Bronchial epithelial cell (primary cell): ENCODE measurements around the gene GDPD2. TPM values are rescaled to one million over a fixed set of nuclear protein-coding genes. Genes with fewer than 3 reads are reported as not detected.

ENCODE experiments used
- DNase-seq: peaks from one replicate; pipeline ENCODE4 v3.0.0-alpha.2; 2010; ENCODE audit warnings: low read depth
- FAIRE-seq: peaks from 2 replicates; lab custom pipeline; 2011; peaks lifted over from hg19 to GRCh38; lab: Jason Lieb, UNC
- H3K27me3 ChIP-seq: 2 replicates; pipeline ENCODE4 v1.5.1; 2011; ENCODE audit warnings: low read length; ENCODE audit not compliant: control insufficient read depth, insufficient read depth
- H3K36me3 ChIP-seq: 2 replicates; pipeline ENCODE4 v1.5.1; 2011; ENCODE audit warnings: low read length; ENCODE audit not compliant: control insufficient read depth, insufficient read depth
- H3K4me3 ChIP-seq: 2 replicates; pipeline ENCODE4 v1.5.1; 2011; ENCODE audit warnings: mild to moderate bottlenecking, low read depth, low read length, control low read depth
- CTCF ChIP-seq: IDR thresholded peaks from 2 replicates; pipeline ENCODE4 v1.5.1; 2011; ENCODE audit warnings: mild to moderate bottlenecking, moderate library complexity, low read length, control low read depth, inconsistent platforms; ENCODE audit not compliant: insufficient read depth, severe bottlenecking
- total RNA-seq: library from RNA; depleted of rRNA; stranded (reverse); fragments of >200 nt; gene quantifications from 2 replicates; pipeline ENCODE4 v1.2.1, GENCODE V29; 2014

The GDPD2 gene
- total RNA-seq, 1 donor from 2014 or later: not detected

DNA sequence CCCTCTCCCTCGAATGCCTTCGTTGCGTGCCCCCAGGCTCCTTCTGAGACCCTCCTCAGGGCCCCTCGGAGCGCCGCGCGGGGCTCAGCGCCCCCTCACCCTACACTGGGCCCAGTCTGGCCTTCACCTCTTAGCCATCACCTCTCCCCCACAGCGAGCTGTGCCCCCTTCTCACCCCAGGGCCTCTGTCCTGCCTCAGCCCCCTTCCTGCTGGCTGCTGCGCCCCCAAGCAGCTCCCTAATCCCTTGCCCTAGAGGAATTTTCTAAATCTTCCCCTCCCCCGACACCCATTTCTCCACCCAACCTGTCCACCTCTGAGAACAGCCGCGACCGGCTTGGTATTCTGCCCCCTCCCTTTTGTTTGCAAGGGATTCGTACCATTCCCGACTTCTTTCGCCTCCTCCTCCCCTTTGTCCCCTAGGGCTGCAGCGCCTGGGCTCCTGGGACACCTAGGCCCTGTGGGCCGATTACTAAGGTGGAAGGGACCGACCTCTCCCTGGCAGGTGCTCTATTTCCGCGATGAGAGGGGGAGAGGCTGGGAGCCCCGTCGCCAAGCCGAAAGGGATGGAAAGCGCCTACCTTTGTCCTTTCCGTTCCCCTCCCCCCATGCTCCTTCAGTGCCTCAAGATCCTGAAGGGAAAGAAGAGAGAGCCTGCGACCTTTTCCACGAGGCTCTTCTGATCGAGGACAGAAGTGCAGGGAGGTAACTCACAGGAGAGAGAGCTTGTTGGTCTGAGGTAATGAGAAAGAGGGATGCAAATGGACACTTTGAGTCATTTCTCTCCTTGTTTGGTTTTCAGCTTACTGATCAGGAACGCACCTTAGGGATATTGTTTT lies 32.5 kb downstream of the GDPD2 start:
- TF ChIP-seq CTCF: no peak
- no peak for FAIRE-seq
- peak overlapping the region; percentile 52 for H3K4me3 ChIP-seq
- peak; percentile 41 for DNase-seq
- H3K36me3 ChIP-seq: no peaks in the 10 kb centered on the region
- H3K27me3 ChIP-seq: no peaks in the 10 kb centered on the region

DNA sequence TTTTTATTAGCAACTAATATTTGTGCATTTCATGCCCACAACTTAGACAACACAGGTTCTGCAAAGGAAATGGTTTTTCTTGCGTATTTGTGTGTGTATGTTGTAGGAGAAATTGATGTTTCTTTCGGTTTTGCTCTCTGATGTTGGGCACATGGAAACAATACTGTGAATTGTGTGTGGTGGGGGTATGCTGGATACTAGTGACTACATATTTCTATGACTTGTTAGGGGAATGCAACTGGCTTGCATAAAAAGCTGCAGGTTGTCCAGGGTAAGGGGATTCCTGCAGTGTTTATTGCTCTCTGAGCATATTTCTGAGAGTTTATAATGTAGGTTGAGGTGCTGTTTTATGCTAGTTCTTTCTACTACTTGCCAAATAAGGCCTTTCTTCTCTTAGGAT lies 33.1 kb downstream of the GDPD2 start:
- no peaks in the 10 kb centered on the region for H3K36me3 ChIP-seq
- TF ChIP-seq CTCF: no peak
- H3K27me3 ChIP-seq: no peaks in the 10 kb centered on the region
- no peak for FAIRE-seq
- DNase-seq: no peak
- H3K4me3 ChIP-seq: no peak overlapping the region

- TF ChIP-seq CTCF: no peak
- no peak for FAIRE-seq
- no peak overlapping the region for H3K4me3 ChIP-seq
- no peaks in the 10 kb centered on the region for H3K27me3 ChIP-seq
- DNase-seq: no peak
- no peaks in the 10 kb centered on the region for H3K36me3 ChIP-seq
Observed at GRCh38 chrX:70461026-70461425, 37.9 kb downstream of the GDPD2 start.

DNA sequence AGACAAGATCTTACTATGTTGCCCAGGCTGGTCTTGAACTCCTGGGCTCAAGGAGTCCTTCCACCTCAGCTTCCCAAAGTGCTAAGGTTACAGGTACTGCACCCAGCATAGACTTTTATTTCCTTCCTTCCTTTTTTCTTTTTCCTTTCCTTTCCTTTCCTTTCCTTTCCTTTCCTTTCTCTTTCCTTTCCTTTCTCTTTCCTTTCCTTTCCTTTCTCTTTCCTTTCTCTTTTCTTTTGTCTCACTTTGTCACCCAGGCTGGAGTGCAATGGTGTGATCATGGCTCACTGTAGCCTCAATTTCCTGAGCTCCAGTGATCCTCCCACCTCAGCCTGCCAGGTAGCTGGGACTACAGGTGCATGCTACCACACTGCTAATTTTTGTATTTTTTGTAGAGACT lies 40.9 kb downstream of the GDPD2 start:
- no peak for DNase-seq
- FAIRE-seq: no peak
- no peaks in the 10 kb centered on the region for H3K36me3 ChIP-seq
- TF ChIP-seq CTCF: no peak
- H3K27me3 ChIP-seq: no peaks in the 10 kb centered on the region
- no peak overlapping the region for H3K4me3 ChIP-seq

DNA sequence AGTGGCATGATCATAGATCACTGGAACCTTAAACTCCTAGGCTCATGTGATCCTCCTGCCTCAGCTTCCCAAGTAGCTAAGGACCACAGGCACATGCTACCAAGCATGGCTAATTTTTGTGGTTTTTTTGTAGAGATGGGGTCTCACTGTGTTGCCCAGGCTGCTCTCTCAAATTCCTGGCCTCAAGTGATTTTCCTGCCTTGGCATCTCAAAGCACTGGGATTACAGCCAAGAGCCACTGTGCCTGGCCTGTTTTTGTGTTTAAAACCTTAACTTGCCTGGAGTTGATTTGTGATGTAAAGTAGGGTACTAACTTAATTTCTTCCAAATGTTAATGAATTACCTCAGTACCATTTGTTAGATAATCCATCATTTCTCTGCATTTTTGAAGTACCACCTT lies 43.9 kb downstream of the GDPD2 start:
- H3K4me3 ChIP-seq: no peak overlapping the region
- H3K36me3 ChIP-seq: no peaks in the 10 kb centered on the region
- FAIRE-seq (no peak), DNase-seq (no peak)
- no peak for TF ChIP-seq CTCF
- H3K27me3 ChIP-seq: no peaks in the 10 kb centered on the region
